Tibial nerve (tissue), 4 donors: Measurements from ENCODE around the gene SCRN2. TPM values are rescaled to one million over a fixed set of nuclear protein-coding genes. Genes with fewer than 3 reads are reported as not detected.

Source experiments
- DNase-seq, 2 donors: peaks; one replicate each; pipeline ENCODE4 v3.0.0-alpha.2; 2019; ENCODE audit warnings: low spot score in 2 of 2
- H3K27ac ChIP-seq, 4 donors: fragments of 200-600 bp; sonication (generic) in 3 of 4; one replicate each; pipeline ENCODE4 v1.5.1; 2017 to 2019; ENCODE audit warnings: mild to moderate bottlenecking in 1 of 4
- H3K27me3 ChIP-seq, 2 donors: fragments of 200-600 bp; sonication (generic) in 1 of 2; one replicate each; pipeline versions ENCODE4 v1.5.1 to v1.6.0; 2017 to 2019
- H3K36me3 ChIP-seq, 3 donors: fragments of 200-600 bp; sonication (generic); one replicate each; pipeline ENCODE4 v1.5.1; 2018 to 2019
- H3K4me1 ChIP-seq, 4 donors: fragments of 200-600 bp; sonication (generic) in 3 of 4; one replicate each; pipeline ENCODE4 v1.5.1; 2017 to 2019
- H3K4me3 ChIP-seq, 4 donors: fragments of 200-600 bp; sonication (generic) in 3 of 4; one replicate each; pipeline ENCODE4 v1.5.1; 2017 to 2019; ENCODE audit warnings: mild to moderate bottlenecking in 1 of 4, moderate library complexity in 1 of 4
- H3K9me3 ChIP-seq, 4 donors: fragments of 200-600 bp; sonication (generic) in 3 of 4; one replicate each; pipeline ENCODE4 v1.5.1; 2017 to 2019
- CTCF ChIP-seq, 5 experiments: fragments of 200-600 bp in 3 of 5; fragments of 450-650 bp in 2 of 5; sonication (generic) in 3 of 5; IDR thresholded peaks; one replicate each; pipeline ENCODE4 v1.5.1; 2016 to 2019; ENCODE audit warnings: antibody characterized with exemption in 5 of 5, mild to moderate bottlenecking in 3 of 5, moderate library complexity in 2 of 5
- EP300 ChIP-seq, 2 donors: sonication (generic); formaldehyde crosslinking; IDR thresholded peaks; one replicate each; pipeline ENCODE4 v1.6.1; 2017; ENCODE audit warnings: antibody characterized with exemption in 2 of 2, mild to moderate bottlenecking in 1 of 2
- POLR2A ChIP-seq, 2 donors: fragments of 450-650 bp; IDR thresholded peaks; one replicate each; pipeline ENCODE4 v1.6.1; 2017; ENCODE audit warnings: antibody characterized with exemption in 2 of 2, mild to moderate bottlenecking in 2 of 2, moderate library complexity in 2 of 2
- WGBS, 2 donors: methylation state at CpG; one replicate each; pipeline ENCODE4 v1.1.5; 2018; 5-methylcytosine and 5-hydroxymethylcytosine counted together
- total RNA-seq, 4 donors: library from RNA; depleted of rRNA; stranded (reverse); fragments of >200 nt; gene quantifications; one replicate each; pipeline ENCODE4 v1.1.0, GENCODE V29; 2016

The SCRN2 gene
- total RNA-seq, 4 donors from 2014 or later: 49.8 to 68.6 (median 56.6) TPM

GRCh38 chr17:47816111-47816735, 24.9 kb downstream of the SCRN2 start:
- no peak for DNase-seq
- Histone ChIP-seq H3K4me1 (peaks cover 0 to 19% (median 5%) of the 10 kb centered on the region in 4 donors), H3K27me3 (no peaks in the 10 kb centered on the region), H3K4me3 (no peak overlapping the region), H3K36me3 (peaks cover 0 to 87% (median 25%) of the 10 kb centered on the region in 3 donors), H3K9me3 (no peaks in the 10 kb centered on the region), H3K27ac (no peak overlapping the region)
- TF ChIP-seq CTCF (IDR thresholded peaks at IDR 0.05): no peak
- 88 to 93% methylated on average over 21 of the region's 21 CpGs for WGBS, 2 donors

- H3K27me3 ChIP-seq: no peaks in the 10 kb centered on the region
- no peak overlapping the region for H3K27ac ChIP-seq
- H3K36me3 ChIP-seq: peaks cover 0 to 93% (median 25%) of the 10 kb centered on the region in 3 donors
- TF ChIP-seq CTCF (IDR thresholded peaks at IDR 0.05) (no peak), POLR2A (IDR thresholded peaks at IDR 0.05) (no peak), EP300 (IDR thresholded peaks at IDR 0.05) (no peak)
- no peaks in the 10 kb centered on the region for H3K9me3 ChIP-seq
- H3K4me1 ChIP-seq: peaks cover 0 to 19% (median 3%) of the 10 kb centered on the region in 4 donors
- DNase-seq: no peak
- no peak overlapping the region for H3K4me3 ChIP-seq
- WGBS, 2 donors: 89 to 93% methylated on average over 21 of the region's 21 CpGs
These were observed 25.8 kb downstream of the SCRN2 start for GRCh38 chr17:47815106-47815918.

GRCh38 chr17:47813512-47814031, 27.5 kb downstream of the SCRN2 start:
- Histone ChIP-seq H3K4me3 (no peak overlapping the region), H3K9me3 (no peaks in the 10 kb centered on the region), H3K27me3 (no peaks in the 10 kb centered on the region), H3K36me3 (peaks cover 0 to 94% (median 32%) of the 10 kb centered on the region in 3 donors), H3K4me1 (peaks cover 0 to 18% (median 3%) of the 10 kb centered on the region in 4 donors), H3K27ac (no peak overlapping the region)
- TF ChIP-seq CTCF (IDR thresholded peaks at IDR 0.05) (no peak), EP300 (IDR thresholded peaks at IDR 0.05) (no peak), POLR2A (IDR thresholded peaks at IDR 0.05) (no peak)
- no peak for DNase-seq
- 90 to 96% methylated on average over 22 of the region's 22 CpGs for WGBS, 2 donors

GRCh38 chr17:47813077-47813476, 28.0 kb downstream of the SCRN2 start:
- Histone ChIP-seq H3K4me1 (peaks cover 0 to 18% (median 3%) of the 10 kb centered on the region in 4 donors), H3K27me3 (no peaks in the 10 kb centered on the region), H3K4me3 (no peak overlapping the region), H3K36me3 (peaks cover 0 to 94% (median 36%) of the 10 kb centered on the region in 3 donors), H3K9me3 (no peaks in the 10 kb centered on the region), H3K27ac (no peak overlapping the region)
- TF ChIP-seq EP300 (IDR thresholded peaks at IDR 0.05): no peak
- TF ChIP-seq CTCF (IDR thresholded peaks at IDR 0.05): no peak
- no peak for TF ChIP-seq POLR2A (IDR thresholded peaks at IDR 0.05)
- DNase-seq: no peak
- 85 to 89% methylated on average over 14 of the region's 14 CpGs for WGBS, 2 donors
